Measurements from ENCODE around the gene HNRNPC.
"Not testable (repeated sequence)": the region's sequence is repeated elsewhere in the genome, so short reads cannot be mapped to it uniquely, and the experiment has no call there.

HNRNPC gene

GRCh38 chr14:21269252-21270046 lies at the start of gene HNRNPC:
Gene HNRNPC, minus strand, starts transcription at chr14:21269442. Its CDS starts 35,249 bp downstream, at chr14:21234193.
- Histone ChIP-seq H3K4me1 (ENCODE audit: control insufficient read depth, insufficient read depth, low read length) (peaks cover 10% of the 10 kb centered on the region), H3K4me3 (ENCODE audit: low read length) (peak within 1 kb of the TSS; percentile 99), H3K36me3 (ENCODE audit: control insufficient read depth, insufficient read depth, low read length) (peaks cover 7% of the 10 kb centered on the region), H3K9ac (ENCODE audit: low read length) (peak within 1 kb of the TSS; percentile 97), H3K27me3 (ENCODE audit: control insufficient read depth, insufficient read depth, low read length) (no peaks in the 10 kb centered on the region), H3K27ac (ENCODE audit: low read depth, low read length) (peak within 1 kb of the TSS; percentile 94)

- Histone ChIP-seq H3K9ac (ENCODE audit: low read length) (no peak overlapping the region), H3K4me3 (ENCODE audit: low read length) (no peak overlapping the region), H3K27me3 (ENCODE audit: control insufficient read depth, insufficient read depth, low read length) (no peaks in the 10 kb centered on the region), H3K27ac (ENCODE audit: low read depth, low read length) (no peak overlapping the region), H3K4me1 (ENCODE audit: control insufficient read depth, insufficient read depth, low read length) (no peaks in the 10 kb centered on the region), H3K36me3 (ENCODE audit: control insufficient read depth, insufficient read depth, low read length) (no peaks in the 10 kb centered on the region)
These were observed 48.2 kb upstream of the HNRNPC start for GRCh38 chr14:21317398-21317797.

- Histone ChIP-seq H3K4me3 (ENCODE audit: low read length) (no peak overlapping the region), H3K4me1 (ENCODE audit: control insufficient read depth, insufficient read depth, low read length) (no peaks in the 10 kb centered on the region), H3K27me3 (ENCODE audit: control insufficient read depth, insufficient read depth, low read length) (no peaks in the 10 kb centered on the region), H3K9ac (ENCODE audit: low read length) (no peak overlapping the region), H3K36me3 (ENCODE audit: control insufficient read depth, insufficient read depth, low read length) (no peaks in the 10 kb centered on the region), H3K27ac (ENCODE audit: low read depth, low read length) (no peak overlapping the region)
These were observed 44.3 kb upstream of the HNRNPC start for GRCh38 chr14:21313512-21313911.

GRCh38 chr14:21311614-21312013 lies 42.4 kb upstream of the HNRNPC start:
- Histone ChIP-seq H3K27ac (ENCODE audit: low read depth, low read length) (no peak overlapping the region), H3K9ac (ENCODE audit: low read length) (no peak overlapping the region), H3K36me3 (ENCODE audit: control insufficient read depth, insufficient read depth, low read length) (no peaks in the 10 kb centered on the region), H3K4me3 (ENCODE audit: low read length) (no peak overlapping the region), H3K4me1 (ENCODE audit: control insufficient read depth, insufficient read depth, low read length) (no peaks in the 10 kb centered on the region), H3K27me3 (ENCODE audit: control insufficient read depth, insufficient read depth, low read length) (no peaks in the 10 kb centered on the region)

- Histone ChIP-seq H3K36me3 (ENCODE audit: control insufficient read depth, insufficient read depth, low read length) (no peaks in the 10 kb centered on the region), H3K4me1 (ENCODE audit: control insufficient read depth, insufficient read depth, low read length) (no peaks in the 10 kb centered on the region), H3K27me3 (ENCODE audit: control insufficient read depth, insufficient read depth, low read length) (no peaks in the 10 kb centered on the region), H3K9ac (ENCODE audit: low read length) (no peak overlapping the region), H3K27ac (ENCODE audit: low read depth, low read length) (no peak overlapping the region), H3K4me3 (ENCODE audit: low read length) (no peak overlapping the region)
These were observed 40.7 kb upstream of the HNRNPC start for GRCh38 chr14:21309956-21310355.

- Histone ChIP-seq H3K4me1 (ENCODE audit: control insufficient read depth, insufficient read depth, low read length) (no peaks in the 10 kb centered on the region), H3K27me3 (ENCODE audit: control insufficient read depth, insufficient read depth, low read length) (no peaks in the 10 kb centered on the region), H3K27ac (ENCODE audit: low read depth, low read length) (no peak overlapping the region), H3K9ac (ENCODE audit: low read length) (no peak overlapping the region), H3K4me3 (ENCODE audit: low read length) (peak overlapping the region; percentile 35), H3K36me3 (ENCODE audit: control insufficient read depth, insufficient read depth, low read length) (no peaks in the 10 kb centered on the region)
These were observed 40.0 kb upstream of the HNRNPC start for GRCh38 chr14:21309238-21309636.

GRCh38 chr14:21308479-21309237 lies 39.4 kb upstream of the HNRNPC start:
- Histone ChIP-seq H3K4me3 (ENCODE audit: low read length) (peak overlapping the region; percentile 40), H3K27ac (ENCODE audit: low read depth, low read length) (no peak overlapping the region), H3K27me3 (ENCODE audit: control insufficient read depth, insufficient read depth, low read length) (no peaks in the 10 kb centered on the region), H3K36me3 (ENCODE audit: control insufficient read depth, insufficient read depth, low read length) (no peaks in the 10 kb centered on the region), H3K4me1 (ENCODE audit: control insufficient read depth, insufficient read depth, low read length) (no peaks in the 10 kb centered on the region), H3K9ac (ENCODE audit: low read length) (no peak overlapping the region)

- H3K36me3 ChIP-seq (ENCODE audit: control insufficient read depth, insufficient read depth, low read length) = no peaks in the 10 kb centered on the region
- H3K4me1 ChIP-seq (ENCODE audit: control insufficient read depth, insufficient read depth, low read length) = no peaks in the 10 kb centered on the region
- H3K4me3 ChIP-seq (ENCODE audit: low read length) = peak overlapping the region; percentile 40
- H3K27me3 ChIP-seq (ENCODE audit: control insufficient read depth, insufficient read depth, low read length) = no peaks in the 10 kb centered on the region
- H3K27ac ChIP-seq (ENCODE audit: low read depth, low read length) = no peak overlapping the region
- no peak overlapping the region for H3K9ac ChIP-seq (ENCODE audit: low read length)
These were observed 38.9 kb upstream of the HNRNPC start for GRCh38 chr14:21308132-21308478.

- Histone ChIP-seq H3K27ac (ENCODE audit: low read depth, low read length) (no peak overlapping the region), H3K36me3 (ENCODE audit: control insufficient read depth, insufficient read depth, low read length) (no peaks in the 10 kb centered on the region), H3K9ac (ENCODE audit: low read length) (no peak overlapping the region)
These were observed 38.4 kb upstream of the HNRNPC start for GRCh38 chr14:21307637-21308036.

GRCh38 chr14:21302836-21303140 lies 33.5 kb upstream of the HNRNPC start:
- H3K9ac ChIP-seq (ENCODE audit: low read length); H3K27me3 ChIP-seq (ENCODE audit: control insufficient read depth, insufficient read depth, low read length); H3K27ac ChIP-seq (ENCODE audit: low read depth, low read length): not testable (repeated sequence)

More at GRCh38 chr14:21307637-21308036, 38.4 kb upstream of the HNRNPC start:
- Histone ChIP-seq H3K4me1 (ENCODE audit: control insufficient read depth, insufficient read depth, low read length) (no peaks in the 10 kb centered on the region), H3K4me3 (ENCODE audit: low read length) (no peak overlapping the region), H3K27me3 (ENCODE audit: control insufficient read depth, insufficient read depth, low read length) (no peaks in the 10 kb centered on the region)

GRCh38 chr14:21302013-21302835 lies 33.0 kb upstream of the HNRNPC start:
- H3K9ac ChIP-seq (ENCODE audit: low read length) = no peak overlapping the region

More at GRCh38 chr14:21302836-21303140, 33.5 kb upstream of the HNRNPC start:
- not testable (repeated sequence) for H3K36me3 ChIP-seq (ENCODE audit: control insufficient read depth, insufficient read depth, low read length); H3K4me1 ChIP-seq (ENCODE audit: control insufficient read depth, insufficient read depth, low read length); H3K4me3 ChIP-seq (ENCODE audit: low read length)

GRCh38 chr14:21300892-21301291 lies 31.6 kb upstream of the HNRNPC start:
- Histone ChIP-seq H3K36me3 (ENCODE audit: control insufficient read depth, insufficient read depth, low read length) (no peaks in the 10 kb centered on the region), H3K9ac (ENCODE audit: low read length) (no peak overlapping the region), H3K4me3 (ENCODE audit: low read length) (peak overlapping the region; percentile 14), H3K27ac (ENCODE audit: low read depth, low read length) (no peak overlapping the region), H3K4me1 (ENCODE audit: control insufficient read depth, insufficient read depth, low read length) (no peaks in the 10 kb centered on the region), H3K27me3 (ENCODE audit: control insufficient read depth, insufficient read depth, low read length) (no peaks in the 10 kb centered on the region)

More at GRCh38 chr14:21302013-21302835, 33.0 kb upstream of the HNRNPC start:
- no peaks in the 10 kb centered on the region for H3K27me3 ChIP-seq (ENCODE audit: control insufficient read depth, insufficient read depth, low read length)
- no peaks in the 10 kb centered on the region for H3K4me1 ChIP-seq (ENCODE audit: control insufficient read depth, insufficient read depth, low read length)
- H3K27ac ChIP-seq (ENCODE audit: low read depth, low read length) = no peak overlapping the region
- H3K4me3 ChIP-seq (ENCODE audit: low read length) = no peak overlapping the region
- H3K36me3 ChIP-seq (ENCODE audit: control insufficient read depth, insufficient read depth, low read length) = no peaks in the 10 kb centered on the region

Measured in rectal smooth muscle tissue (tissue), 1 donor.